Right lobe of liver (tissue), 6 donors: ENCODE measurements around the gene GRK1. TPM values are rescaled to one million over a fixed set of nuclear protein-coding genes. Genes with fewer than 3 reads are reported as not detected.

ENCODE experiments used
- ATAC-seq, 4 donors: fragments of 200-7000 bp; cut with Tn5 transposase; one replicate each; pipeline ENCODE4 v1.9.1; 2020; ENCODE audit warnings: mild to moderate bottlenecking in 4 of 4, moderate library complexity in 4 of 4
- DNase-seq, 3 donors: peaks; one replicate each; pipeline ENCODE4 v3.0.0-alpha.2; 2020
- H3K27ac ChIP-seq, 3 donors: fragments of 200-600 bp; one replicate each; pipeline ENCODE4 v1.8.0; 2022
- H3K27me3 ChIP-seq, 2 donors: fragments of 200-600 bp; one replicate each; pipeline ENCODE4 v1.8.0; 2022
- H3K36me3 ChIP-seq, 4 donors: fragments of 200-600 bp; sonication (generic) in 1 of 4; one replicate each; pipeline versions ENCODE4 v1.5.1 to v1.8.0; 2017 to 2022; ENCODE audit warnings: control low read depth in 1 of 4
- H3K4me1 ChIP-seq, 4 donors: fragments of 200-600 bp; sonication (generic) in 1 of 4; one replicate each; pipeline versions ENCODE4 v1.5.1 to v1.8.0; 2017 to 2022; ENCODE audit warnings: control low read depth in 1 of 4
- H3K4me3 ChIP-seq, 3 donors: fragments of 200-600 bp; one replicate each; pipeline ENCODE4 v1.8.0; 2022
- H3K9me3 ChIP-seq, 4 donors: fragments of 200-600 bp; sonication (generic) in 1 of 4; one replicate each; pipeline versions ENCODE4 v1.5.1 to v1.8.0; 2017 to 2022; ENCODE audit warnings: control low read depth in 1 of 4
- CTCF ChIP-seq, 4 donors: fragments of 200-600 bp in 3 of 4; fragments of 450-650 bp in 1 of 4; IDR thresholded peaks; one replicate each; pipeline versions ENCODE4 v1.5.1 to v1.8.0; 2016 to 2022; ENCODE audit warnings: antibody characterized with exemption in 4 of 4, mild to moderate bottlenecking in 2 of 4
- POLR2A ChIP-seq: fragments of 450-650 bp; IDR thresholded peaks from one replicate; pipeline ENCODE4 v1.6.1; 2017; ENCODE audit warnings: antibody characterized with exemption, mild to moderate bottlenecking
- WGBS: methylation state at CpG from one replicate; pipeline ENCODE4 v1.1.6; 2018; ENCODE audit warnings: low coverage, low lambda C conversion rate; ENCODE audit not compliant: insufficient coverage; ENCODE audit errors: missing lambda C conversion rate; 5-methylcytosine and 5-hydroxymethylcytosine counted together
- intact Hi-C, 2 donors: fragments of 100-400 bp; cut with DNase I; formaldehyde crosslinking; loops; one replicate each; pipeline versions ENCODE4 v1.11.2 to v1.14.1; 2022
- total RNA-seq, 6 experiments: library from RNA; depleted of rRNA in 2 of 6; stranded (reverse); fragments of >200 nt in 2 of 6; fragmentation: NEBNext Ultra II Directional in 3 of 6; extraction: Animal tissue kit (Norgen Biotek cat#: 25700) in 3 of 6; gene quantifications; one replicate each; pipeline versions ENCODE4 v1.1.0 to v1.2.4, GENCODE V29; 2016 to 2023
- donor health status: DM: no; HTN: yes; CAD: no.
- donor health status: DM: no; HTN: no; CAD: no.
- donor health status: DM: no; HTN: no; CAD: no.
- donor health status: DM: no; HTN: yes; CAD: no.
- donor health status: DM: no; HTN: yes; CAD: no.

GRK1 gene
- total RNA-seq, 6 experiments from 2014 or later = not detected

- ATAC-seq (no peak), DNase-seq (peak in 2 of 3 donors; percentile 8 to 35)
- no peak overlapping the region for H3K4me3 ChIP-seq
- no peaks in the 10 kb centered on the region for H3K9me3 ChIP-seq
- TF ChIP-seq POLR2A (no peak), CTCF (IDR thresholded peaks at IDR 0.05) (no peak)
- no peaks in the 10 kb centered on the region for H3K27me3 ChIP-seq
- H3K4me1 ChIP-seq = no peaks in the 10 kb centered on the region
- H3K36me3 ChIP-seq = peaks cover 0 to 35% (median 4%) of the 10 kb centered on the region in 4 donors
- intact Hi-C loops = no loop called here
- 87% methylated on average over 11 of the region's 42 CpGs for WGBS
- no peak overlapping the region for H3K27ac ChIP-seq
Observed at GRCh38 chr13:113631341-113632095, 35.5 kb upstream of the GRK1 start.

- Histone ChIP-seq H3K27ac (no peak overlapping the region), H3K27me3 (no peaks in the 10 kb centered on the region), H3K9me3 (no peaks in the 10 kb centered on the region), H3K36me3 (peaks cover 0 to 46% (median 14%) of the 10 kb centered on the region in 4 donors), H3K4me1 (no peaks in the 10 kb centered on the region), H3K4me3 (no peak overlapping the region)
- DNase-seq (peak in 2 of 3 donors; percentile 7 to 26), ATAC-seq (no peak)
- WGBS = 98% methylated on average over 22 of the region's 38 CpGs
- no peak for TF ChIP-seq CTCF (IDR thresholded peaks at IDR 0.05)
- TF ChIP-seq POLR2A = no peak
- intact Hi-C loops = no loop called here
Observed at GRCh38 chr13:113632706-113633484, 34.1 kb upstream of the GRK1 start.

- ATAC-seq (no peak), DNase-seq (peak in 2 of 3 donors; percentile 10 to 44)
- H3K4me1 ChIP-seq = no peaks in the 10 kb centered on the region
- intact Hi-C loops = no loop called here
- H3K36me3 ChIP-seq = peaks cover 0 to 52% (median 14%) of the 10 kb centered on the region in 4 donors
- no peaks in the 10 kb centered on the region for H3K27me3 ChIP-seq
- H3K27ac ChIP-seq = no peak overlapping the region
- H3K4me3 ChIP-seq = no peak overlapping the region
- TF ChIP-seq CTCF (IDR thresholded peaks at IDR 0.05) = no peak
- TF ChIP-seq POLR2A = no peak
- over 99% methylated on average over 15 of the region's 18 CpGs for WGBS
- H3K9me3 ChIP-seq = no peaks in the 10 kb centered on the region
Observed at GRCh38 chr13:113633485-113633873, 33.5 kb upstream of the GRK1 start.

GRCh38 chr13:113634279-113635047 lies 32.6 kb upstream of the GRK1 start:
- peaks cover 0 to 52% (median 14%) of the 10 kb centered on the region in 4 donors for H3K36me3 ChIP-seq
- no peaks in the 10 kb centered on the region for H3K9me3 ChIP-seq
- no peaks in the 10 kb centered on the region for H3K4me1 ChIP-seq
- no peak for ATAC-seq
- H3K27ac ChIP-seq = no peak overlapping the region
- intact Hi-C loops = no loop called here
- TF ChIP-seq CTCF (IDR thresholded peaks at IDR 0.05) (no peak), POLR2A (no peak)
- WGBS = 86% methylated on average over 14 of the region's 16 CpGs
- no peak overlapping the region for H3K4me3 ChIP-seq
- H3K27me3 ChIP-seq = no peaks in the 10 kb centered on the region
- peak in 2 of 3 donors; percentile 4 to 16 for DNase-seq
